Suppressor macrophage treated with lipopolysaccharide for 4 hours (primary cell): ENCODE data around the gene CYP3A7.
"Not testable (repeated sequence)": the region's sequence is repeated elsewhere in the genome, so short reads cannot be mapped to it uniquely, and the experiment has no call there.

Source experiments
- DNase-seq: peaks from one replicate; pipeline ENCODE4 v3.0.0-alpha.2; 2020

CYP3A7 gene

DNA sequence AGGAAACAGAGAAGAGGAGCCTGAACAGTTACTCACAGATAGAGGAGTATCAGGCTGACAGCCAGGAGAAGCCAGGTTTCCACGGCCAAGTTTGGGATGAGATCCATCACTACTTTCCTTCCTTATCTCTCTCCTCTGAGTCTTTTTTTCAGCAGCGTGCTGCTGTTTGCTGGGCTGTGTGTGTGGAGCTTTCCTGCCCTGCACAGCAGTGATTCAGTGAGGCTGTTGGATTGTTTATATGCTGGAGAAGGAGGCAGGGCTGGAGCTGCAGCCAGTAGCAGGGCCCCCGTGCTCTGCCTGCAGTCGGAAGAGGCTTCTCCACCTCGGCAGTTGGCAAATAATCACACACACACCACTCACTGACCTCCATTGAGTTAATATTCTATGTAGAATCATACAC is at the start of gene CYP3A7:
TSS of gene CYP3A7 (minus strand) at position 210 of the 400 bp plus-strand sequence. CDS start at position 107, 103 bp downstream.
- no peak for DNase-seq

DNA sequence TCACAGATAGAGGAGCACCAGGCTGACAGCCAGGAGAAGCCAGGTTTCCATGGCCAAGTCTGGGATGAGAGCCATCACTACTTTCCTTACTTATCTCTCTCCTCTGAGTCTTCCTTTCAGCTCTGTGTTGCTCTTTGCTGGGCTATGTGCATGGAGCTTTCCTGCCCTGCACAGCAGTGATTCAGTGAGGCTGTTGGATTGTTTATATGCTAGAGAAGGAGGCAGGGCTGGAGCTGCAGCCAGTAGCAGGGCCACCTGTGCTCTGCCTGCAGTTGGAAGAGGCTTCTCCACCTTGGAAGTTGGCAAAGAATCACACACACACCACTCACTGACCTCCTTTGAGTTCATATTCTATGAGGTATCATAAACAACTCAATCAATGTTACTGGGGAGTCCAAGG is 49.0 kb upstream of the CYP3A7 start, which contains the start of gene CYP3A4:
TSS of gene CYP3A4 (minus strand) at position 178 of the 400 bp plus-strand sequence. CDS start at position 75, 103 bp downstream.
- DNase-seq = no peak

DNA sequence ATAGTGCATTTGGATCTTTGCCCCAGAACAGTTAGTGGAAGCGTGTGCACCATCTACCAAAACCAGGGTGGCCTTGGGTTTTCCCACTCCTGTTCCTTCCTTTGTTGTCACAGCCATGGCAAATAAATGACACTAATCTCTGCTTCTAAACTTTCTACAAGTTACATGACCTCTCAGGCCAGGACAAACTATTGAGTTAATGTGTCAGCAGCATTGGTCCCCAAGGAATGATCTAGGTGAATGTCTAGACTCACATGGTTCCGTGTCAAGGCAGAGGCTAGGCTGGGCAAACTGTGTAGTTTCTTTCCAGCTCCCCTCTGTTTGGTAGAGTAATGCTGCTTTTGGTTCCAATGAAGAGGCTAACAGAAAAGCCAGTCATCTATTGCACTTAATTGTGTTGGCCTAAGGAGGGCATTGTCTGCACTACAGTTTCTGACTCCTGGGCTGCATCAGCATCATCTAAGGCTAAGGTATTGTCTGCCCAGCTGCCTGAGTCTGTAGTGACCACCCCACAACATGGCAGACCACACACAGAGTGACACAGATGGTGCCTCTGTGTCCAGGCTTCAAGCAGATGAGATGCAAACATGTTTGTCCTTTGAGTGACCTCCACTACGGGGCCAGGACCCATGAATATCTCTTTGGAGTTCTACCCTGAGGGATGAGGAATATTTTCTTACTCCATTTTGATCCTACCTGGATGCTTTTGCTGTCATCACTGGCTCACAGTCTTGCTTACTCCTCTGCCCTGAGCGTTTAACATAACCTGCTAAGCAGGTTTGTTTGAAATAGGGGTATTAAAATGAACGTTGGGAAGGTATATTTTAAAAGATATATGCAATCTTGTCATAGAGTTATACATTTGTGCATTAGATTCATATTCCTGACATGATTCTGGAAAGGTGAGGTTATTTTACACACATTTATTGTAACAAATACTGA is 47.3 kb upstream of the CYP3A7 start:
- DNase-seq = no peak

DNA sequence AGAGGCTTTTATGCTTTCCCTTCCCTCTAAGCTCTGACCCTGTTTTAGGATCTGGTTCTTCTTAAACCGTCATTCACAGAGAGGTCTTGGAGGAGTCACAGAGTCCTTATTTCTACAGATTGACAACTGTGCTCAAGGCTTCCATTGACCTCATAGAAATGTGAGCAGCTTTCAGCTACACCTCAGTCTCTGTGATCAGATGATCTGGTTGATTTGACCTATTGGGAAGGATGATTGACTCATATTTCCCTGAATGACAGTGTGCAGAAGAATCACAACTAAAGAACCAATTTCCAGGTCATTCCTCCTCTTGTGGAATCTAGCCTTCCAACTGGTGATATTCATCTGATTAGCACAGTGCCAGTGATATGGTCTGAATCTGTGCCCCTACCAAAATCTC is 45.6 kb upstream of the CYP3A7 start:
- DNase-seq = no peak

DNA sequence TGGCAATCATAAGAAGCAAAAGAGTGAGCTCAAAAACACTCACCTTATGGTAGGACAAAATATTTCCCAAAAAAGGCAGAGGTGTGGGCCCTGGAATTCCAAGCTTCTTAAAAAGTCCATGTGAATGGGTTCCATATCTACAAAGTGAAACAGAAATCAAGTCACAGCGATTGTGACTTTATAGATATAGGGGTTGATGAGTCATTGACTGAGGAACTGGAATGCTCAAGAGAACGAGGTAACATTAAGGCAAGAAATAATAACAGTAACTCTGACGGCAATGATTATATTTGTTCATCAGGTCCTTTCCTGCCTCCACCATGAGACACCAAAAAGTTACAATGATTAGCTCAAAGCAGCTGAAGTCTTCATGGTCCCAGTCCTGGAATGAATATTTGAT is 45.0 kb upstream of the CYP3A7 start:
- DNase-seq = no peak

DNA sequence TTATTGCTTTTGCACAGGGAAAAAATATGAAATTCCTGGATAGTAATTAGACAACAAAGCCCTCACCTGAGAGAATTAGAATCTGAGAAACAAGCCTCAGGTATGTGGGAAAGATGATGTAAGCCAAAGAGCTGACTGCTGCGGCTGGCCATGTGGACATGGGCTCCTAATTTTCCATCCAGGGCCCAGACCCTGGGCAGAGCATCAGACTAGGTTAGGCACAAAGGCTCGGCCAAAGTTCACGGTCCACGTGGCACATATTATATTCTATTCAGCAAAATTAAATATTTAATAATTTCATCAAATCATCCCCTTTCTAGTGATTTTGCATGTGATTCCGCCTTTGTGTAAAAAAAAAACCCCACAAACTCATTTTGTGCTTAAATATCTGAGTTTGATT is 43.9 kb upstream of the CYP3A7 start:
- no peak for DNase-seq

DNA sequence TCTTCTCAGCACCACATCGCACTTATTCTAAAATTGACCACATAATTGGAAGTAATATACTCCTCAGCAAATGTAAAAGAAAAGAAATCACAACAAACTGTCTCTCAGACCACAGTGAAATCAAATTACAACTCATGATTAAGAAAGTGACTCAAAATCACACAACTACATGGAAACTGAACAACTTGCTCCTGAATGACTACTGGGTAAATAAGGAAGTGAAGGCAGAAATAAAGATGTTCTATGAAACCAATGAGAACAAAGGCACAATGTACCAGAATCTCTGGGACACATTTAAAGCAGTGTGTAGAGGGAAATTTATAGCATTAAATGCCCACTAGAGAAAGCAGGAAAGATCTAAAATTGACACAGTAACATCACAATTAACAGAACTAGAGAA is 38.4 kb upstream of the CYP3A7 start:
- DNase-seq = not testable (repeated sequence)

DNA sequence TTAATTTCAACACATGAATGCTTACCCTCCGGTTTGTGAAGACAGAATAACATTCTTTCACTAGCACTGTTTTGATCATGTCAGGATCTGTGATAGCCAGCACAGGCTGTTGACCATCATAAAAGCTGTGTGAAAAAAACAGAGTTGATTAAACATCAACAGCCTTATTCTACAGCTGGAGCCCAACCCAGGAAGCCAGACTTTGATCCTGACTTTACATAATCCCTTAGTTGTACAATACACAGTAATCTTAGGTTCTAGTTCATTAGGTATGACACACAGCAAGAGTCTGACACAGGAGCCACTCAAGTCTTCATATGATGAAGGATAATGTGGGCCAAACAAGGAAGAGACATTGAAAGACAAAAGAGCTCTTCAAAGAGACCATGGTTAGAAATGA is 37.6 kb upstream of the CYP3A7 start:
- DNase-seq = no peak

DNA sequence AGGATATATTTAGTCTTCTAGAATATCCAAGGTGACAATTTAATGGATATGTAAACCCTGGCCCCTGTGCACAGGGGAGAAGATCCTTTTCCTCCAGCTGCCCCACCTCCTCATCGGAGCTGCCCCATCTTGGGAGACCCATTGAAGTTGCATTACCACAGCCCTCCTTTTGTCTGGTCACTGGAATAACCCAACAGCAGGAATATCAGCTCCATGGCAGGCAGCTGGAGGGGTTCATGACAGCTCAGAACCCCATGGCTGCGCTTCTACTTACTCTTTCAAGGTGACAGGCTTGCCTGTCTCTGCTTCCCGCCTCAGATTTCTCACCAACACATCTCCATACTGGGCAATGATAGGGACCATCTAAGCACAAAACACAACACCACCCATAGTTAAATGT is 34.5 kb upstream of the CYP3A7 start:
- not testable (repeated sequence) for DNase-seq

DNA sequence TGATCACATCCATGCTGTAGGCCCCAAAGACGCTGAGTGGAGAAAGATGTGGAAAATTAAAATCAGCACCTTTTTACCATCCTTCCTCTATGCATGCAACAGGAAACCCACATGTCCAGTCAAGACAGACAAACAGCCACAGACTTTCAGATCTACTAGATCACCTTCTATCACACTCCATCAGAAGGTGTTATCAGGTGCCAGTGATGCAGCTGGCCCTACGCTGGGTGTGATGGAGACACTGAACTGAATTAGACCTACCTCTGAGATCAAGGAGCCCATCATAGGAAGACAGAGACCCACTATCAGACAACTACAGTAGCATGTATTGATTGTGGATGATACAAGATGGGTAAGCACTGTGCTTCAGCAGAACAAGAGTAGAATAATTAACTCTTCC is 33.5 kb upstream of the CYP3A7 start:
- no peak for DNase-seq

DNA sequence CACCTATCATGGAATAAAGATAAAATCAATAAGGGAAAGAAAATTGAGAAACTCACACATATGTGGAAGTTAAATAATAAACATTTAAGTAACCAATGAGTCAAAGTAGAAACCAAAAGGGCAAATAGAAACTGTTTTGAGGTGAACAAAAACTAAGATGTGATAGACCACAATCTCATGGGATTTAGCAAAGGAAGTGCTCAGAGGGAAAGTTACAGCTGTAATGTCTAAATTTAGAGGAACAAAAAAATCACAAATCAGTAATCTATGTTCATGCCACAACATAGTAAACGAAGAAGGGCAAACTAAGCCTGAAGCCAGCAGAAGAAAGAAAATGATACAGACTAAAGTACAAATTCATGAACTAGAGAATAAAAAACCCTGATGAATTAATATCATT is 32.7 kb upstream of the CYP3A7 start:
- peak; percentile 1 for DNase-seq

DNA sequence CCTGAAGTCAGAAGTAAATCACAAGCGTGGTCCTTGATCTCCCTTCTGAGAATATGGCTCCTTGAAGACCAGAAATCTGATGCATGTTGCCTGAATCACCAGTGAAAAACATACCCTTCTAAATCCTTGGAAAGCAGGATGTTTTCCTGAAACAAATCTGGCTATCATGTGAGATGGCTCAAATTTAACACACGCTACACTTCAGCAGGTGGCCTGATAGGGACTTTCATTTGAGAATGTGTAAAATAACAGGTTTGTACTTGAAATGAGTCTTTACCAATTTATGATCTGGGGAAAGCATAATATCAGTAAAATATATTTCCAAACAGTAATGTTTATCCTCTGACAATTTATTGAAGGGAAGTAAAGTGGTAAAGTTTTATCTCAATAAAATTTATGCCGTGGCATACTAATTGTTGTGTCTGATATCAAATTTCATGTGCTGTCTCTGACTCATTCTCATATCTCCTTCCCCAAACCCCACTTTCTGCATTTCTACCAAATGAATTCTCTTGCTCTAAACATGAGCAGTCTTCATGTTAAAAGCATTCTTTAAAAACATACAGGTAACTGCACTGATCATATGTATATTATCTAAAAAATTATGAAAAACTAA is 31.6 kb upstream of the CYP3A7 start:
- no peak for DNase-seq

DNA sequence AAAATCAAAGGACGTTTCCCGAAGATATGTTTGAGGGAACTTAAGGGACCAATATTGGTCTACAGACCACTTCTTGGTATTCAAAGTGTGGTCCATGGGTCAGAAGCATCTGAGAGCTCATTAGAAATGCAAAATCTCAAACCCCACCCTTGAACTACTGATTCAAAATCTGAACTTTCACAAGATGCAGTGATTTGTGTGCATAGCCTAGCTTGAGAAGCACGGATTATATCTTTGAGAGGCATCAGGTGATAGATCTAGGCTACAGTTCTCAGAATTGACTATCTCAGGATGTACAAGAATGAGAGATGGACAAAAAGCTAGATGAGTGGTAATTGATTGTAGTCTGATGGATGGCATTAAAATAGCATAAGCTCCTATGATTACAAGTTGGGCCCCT is 29.5 kb upstream of the CYP3A7 start:
- DNase-seq = no peak

DNA sequence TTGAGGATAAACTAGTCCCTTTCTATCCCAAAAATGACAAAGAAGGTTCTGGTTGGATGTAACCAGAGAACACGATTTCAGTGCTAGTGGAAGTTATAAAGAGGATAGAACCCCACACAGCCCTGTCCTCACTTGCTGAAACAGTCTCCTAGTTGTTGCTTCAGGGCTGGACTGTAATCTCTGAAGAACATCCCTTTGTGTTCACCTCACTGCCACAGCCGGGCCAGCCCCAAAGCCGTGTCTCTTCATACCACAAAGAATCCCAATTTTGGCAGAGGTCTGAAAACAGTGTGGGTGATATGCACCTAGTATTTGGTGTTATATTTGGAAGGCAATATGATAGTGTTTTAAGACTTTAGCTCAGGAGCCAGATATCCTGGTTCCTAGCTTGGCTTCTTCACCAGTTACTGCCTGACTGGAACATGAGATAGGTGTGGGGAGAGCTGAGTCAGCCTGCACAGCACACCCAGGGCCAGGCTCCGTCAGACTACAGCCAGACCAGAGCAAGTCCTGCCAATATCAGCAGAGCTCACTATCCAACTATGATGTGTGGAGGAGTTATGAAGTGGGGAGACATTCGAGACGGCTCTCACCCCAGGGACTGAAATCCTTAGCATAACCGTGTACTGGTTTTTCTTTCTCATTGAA is 27.8 kb upstream of the CYP3A7 start:
- DNase-seq = no peak

DNA sequence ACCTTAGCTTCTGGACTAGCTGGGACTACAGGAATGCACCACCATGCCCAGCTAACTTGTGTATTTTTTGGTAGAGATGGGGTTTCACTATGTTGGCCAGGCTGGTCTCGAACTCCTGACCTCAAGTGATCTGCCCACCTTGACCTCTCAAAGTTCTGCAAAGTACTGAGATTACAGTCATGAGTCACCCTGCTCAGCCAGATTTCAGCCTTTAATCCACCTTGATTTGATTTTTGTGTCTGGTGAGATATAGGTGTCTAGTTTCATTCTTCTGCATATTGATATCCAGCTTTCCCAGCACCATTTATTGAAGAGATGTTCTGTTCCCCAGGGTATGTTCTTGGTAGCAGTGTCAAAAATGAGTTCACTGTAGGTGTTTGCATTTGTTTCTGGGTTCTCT is 20.1 kb upstream of the CYP3A7 start:
- DNase-seq = no peak

DNA sequence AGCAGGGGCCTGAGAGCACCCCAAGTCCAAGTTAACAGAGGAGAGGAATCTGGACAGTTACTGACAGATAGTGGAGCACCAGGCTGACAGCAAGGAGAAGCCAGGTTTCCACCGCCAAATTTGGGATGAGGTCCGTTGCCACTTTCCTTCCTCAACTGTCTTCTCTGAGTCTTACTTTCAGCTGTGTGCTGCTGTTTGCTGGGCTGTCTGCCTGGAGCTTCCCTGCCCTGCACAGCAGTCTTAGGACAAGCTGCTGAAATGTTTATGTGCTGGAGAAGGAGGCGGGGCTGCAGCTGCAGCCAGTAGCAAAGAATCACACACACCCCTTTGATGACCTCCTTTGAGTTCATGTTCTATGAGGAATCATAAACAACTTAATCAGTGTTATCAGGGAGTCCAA is 17.4 kb upstream of the CYP3A7 start:
- no peak for DNase-seq

DNA sequence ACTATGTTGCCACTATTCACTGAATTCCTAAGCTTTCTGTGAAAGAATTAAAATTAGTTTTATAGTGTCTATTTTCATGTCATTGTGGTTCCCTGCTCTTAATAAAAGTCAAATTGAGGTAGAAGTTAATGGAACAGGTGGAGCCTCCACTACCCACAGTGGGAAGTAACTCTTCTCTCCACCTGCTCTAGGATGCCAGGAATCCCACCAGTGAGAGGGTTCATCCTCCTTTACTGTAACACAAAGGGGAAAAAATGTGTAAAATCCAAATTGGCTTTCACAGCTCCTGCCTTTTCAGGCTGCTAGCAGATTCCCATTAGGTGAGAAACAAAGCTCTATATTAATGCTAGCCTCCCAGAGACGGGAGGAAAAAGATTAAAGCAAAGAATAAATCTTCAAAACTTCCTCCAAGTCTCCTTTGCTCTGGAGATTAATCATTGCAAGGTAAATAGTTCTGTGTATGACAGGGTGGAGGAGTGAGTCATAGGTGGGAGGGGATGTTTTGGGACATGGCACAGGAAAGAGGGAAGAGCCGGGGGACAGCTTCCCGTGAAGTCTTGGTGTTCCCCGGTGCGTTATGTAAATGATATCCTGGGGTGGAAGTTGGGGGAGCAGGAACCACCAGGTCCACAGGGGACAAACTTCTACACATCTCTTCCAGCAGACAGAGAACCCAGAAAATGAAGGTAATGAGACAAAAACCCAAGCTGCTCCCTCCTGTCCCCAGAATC is 16.5 kb upstream of the CYP3A7 start:
- DNase-seq = not testable (repeated sequence)

DNA sequence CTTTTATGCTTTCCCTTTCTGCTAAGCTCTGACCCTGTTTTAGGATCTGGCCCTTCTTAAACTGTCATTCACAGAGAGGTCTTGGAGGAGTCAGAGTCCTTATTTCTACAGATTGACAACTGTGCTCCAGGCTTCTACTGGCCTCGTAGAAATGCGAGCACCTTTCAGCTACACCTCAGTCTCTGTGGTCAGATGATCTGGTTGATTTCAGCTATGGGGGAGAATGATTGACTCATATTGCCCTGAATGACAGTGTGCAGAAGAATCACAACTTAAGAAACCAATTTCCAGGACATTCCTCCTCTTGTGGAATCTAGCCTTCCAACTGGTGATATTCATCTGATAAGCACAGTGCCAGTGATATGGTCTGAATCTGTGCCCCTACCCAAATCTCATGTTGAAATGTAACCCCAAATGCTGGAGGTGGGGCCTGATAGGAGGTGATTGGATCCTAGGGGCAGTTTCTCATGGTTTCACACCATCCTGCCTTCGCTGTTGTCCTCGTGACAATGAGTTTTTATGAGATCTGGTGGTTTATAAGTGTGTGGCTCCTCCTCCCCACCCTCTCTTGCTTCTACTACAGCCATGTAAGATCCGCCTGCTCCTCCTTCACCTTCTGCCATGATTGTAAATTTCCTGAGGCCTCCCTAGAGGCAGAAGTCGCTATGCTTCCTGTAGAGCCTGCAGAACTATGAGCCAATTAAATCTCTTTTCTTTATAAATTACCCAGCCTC is 14.0 kb upstream of the CYP3A7 start:
- no peak for DNase-seq

DNA sequence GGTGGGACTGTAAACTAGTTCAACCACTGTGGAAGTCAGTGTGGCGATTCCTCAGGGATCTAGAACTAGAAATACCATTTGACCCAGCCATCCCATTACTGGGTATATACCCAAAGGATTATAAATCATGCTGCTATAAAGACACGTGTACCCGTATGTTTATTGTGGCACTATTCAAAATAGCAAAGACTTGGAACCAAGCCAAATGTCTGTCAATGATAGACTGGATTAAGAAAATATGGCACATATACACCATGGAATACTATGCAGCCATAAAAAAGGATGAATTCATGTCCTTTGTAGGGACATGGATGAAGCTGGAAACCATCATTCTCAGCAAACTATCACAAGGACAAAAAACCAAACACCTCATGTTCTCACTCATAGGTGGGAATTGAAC is 11.9 kb upstream of the CYP3A7 start:
- DNase-seq = not testable (repeated sequence)

DNA sequence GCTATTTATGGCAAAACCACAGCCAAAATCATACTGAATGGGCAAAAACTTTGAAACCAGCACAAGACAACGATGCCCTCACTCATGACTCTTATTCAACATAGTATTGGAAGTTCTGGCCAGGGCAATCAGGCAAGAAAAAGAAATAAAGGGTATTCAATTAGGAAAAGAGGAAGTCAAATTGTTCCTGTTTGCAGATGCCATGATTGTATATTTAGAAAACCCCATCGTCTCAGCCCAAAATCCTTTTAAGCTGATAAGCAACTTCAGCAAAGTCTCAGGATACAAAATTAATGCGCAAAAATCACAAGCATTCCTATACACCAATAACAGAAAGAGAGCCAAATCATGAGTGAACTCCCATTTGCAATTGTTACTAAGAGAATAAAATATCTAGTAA is 10.4 kb upstream of the CYP3A7 start:
- DNase-seq = not testable (repeated sequence)

DNA sequence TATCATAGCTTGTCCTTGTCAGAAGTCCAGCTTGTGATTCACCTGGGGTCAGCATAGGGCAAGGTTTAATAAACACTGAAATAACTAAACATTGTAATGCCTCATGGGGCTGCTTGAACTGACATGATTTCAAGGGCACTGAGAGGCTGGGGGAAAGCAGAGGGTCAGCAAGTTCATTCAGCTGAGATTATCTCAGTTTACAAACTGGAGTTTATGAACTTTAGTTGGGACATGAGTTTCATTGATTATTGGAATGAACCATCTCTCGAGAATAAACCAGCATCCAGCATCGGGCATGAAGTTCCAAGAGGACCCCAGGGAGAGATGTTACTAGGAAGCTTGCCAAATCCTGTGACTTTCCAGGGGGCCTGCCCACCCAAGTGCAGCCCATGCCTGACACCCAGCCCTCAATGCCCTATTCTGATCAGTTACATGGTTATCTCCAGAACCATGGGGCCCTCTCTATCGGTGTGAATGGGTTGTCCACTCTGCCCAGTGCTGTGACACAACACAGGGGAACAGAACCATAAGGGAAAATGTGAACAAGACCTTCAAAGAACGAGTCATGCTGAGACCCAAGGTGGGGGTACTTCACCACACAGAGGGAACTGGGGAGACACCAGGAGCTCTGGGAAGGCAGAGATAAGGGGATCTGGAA is 7.9 kb upstream of the CYP3A7 start:
- DNase-seq = no peak

DNA sequence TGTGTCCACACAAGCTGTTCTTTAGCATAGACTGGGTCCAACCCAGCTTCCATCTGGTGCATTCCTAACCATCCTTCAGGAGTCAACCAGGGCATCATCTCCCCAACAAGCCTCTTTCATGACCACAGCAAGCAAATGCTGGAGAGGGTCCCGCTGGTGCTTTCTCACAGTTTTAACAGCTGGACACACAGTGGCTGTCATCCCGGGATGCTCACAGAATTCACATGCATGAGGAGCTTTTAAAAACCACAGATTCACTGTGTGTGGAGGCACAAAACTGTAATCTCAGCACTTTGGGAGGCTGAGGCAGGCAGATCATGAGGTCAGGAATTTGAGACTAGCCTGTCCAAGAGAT is 6.4 kb upstream of the CYP3A7 start:
- DNase-seq = no peak
